ENCODE data around the gene CLIC1. TPM values are rescaled to one million over a fixed set of nuclear protein-coding genes. Genes with fewer than 3 reads are reported as not detected.

CLIC1 gene
- total RNA-seq, 1 experiment from 2014 or later, result 431 TPM

- intact Hi-C loops (cut with micrococcal nuclease; ENCODE audit: unreplicated experiment), result no loop called here
- BruUV-seq (replicated peaks), result TSS peak; percentile 46
- H3K9me3 ChIP-seq (ENCODE audit: low read depth, low read length, poor library complexity, severe bottlenecking), result no peaks in the 10 kb centered on the region
- peak overlapping the region; percentile 23 for H3K27ac ChIP-seq (ENCODE audit: low read depth, low read length, poor library complexity, severe bottlenecking)
- CTCF ChIA-PET, result no interaction called here
- H3K27me3 ChIP-seq (replicated peaks; ENCODE audit: insufficient read depth, low read depth, low read length, poor library complexity), result no peaks in the 10 kb centered on the region
- DNase-seq (ENCODE audit: low spot score), result no peak
- POLR2A ChIA-PET (ENCODE audit: low non-redundant PET), result no interaction called here
- peaks cover 46% of the 10 kb centered on the region for H3K36me3 ChIP-seq (ENCODE audit: insufficient read depth, low read length, poor library complexity, severe bottlenecking)
- H3K4me3 ChIP-seq (ENCODE audit: low read depth, low read length, poor library complexity, severe bottlenecking), result no peak overlapping the region
- TF ChIP-seq, protein P1, sequence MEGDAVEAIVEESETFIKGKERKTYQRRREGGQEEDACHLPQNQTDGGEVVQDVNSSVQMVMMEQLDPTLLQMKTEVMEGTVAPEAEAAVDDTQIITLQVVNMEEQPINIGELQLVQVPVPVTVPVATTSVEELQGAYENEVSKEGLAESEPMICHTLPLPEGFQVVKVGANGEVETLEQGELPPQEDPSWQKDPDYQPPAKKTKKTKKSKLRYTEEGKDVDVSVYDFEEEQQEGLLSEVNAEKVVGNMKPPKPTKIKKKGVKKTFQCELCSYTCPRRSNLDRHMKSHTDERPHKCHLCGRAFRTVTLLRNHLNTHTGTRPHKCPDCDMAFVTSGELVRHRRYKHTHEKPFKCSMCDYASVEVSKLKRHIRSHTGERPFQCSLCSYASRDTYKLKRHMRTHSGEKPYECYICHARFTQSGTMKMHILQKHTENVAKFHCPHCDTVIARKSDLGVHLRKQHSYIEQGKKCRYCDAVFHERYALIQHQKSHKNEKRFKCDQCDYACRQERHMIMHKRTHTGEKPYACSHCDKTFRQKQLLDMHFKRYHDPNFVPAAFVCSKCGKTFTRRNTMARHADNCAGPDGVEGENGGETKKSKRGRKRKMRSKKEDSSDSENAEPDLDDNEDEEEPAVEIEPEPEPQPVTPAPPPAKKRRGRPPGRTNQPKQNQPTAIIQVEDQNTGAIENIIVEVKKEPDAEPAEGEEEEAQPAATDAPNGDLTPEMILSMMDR (conservative IDR thresholded peaks at IDR 0.05; ENCODE audit: low read depth, low read length), result no peak
- TF ChIP-seq EZH2 (IDR thresholded peaks at IDR 0.05; ENCODE audit: borderline replicate concordance, low read depth, low read length, poor library complexity, severe bottlenecking), result no peak
- H3K4me1 ChIP-seq (ENCODE audit: insufficient read depth, low read length, poor library complexity, severe bottlenecking), result no peaks in the 10 kb centered on the region
These were observed 27.9 kb upstream of the CLIC1 start for GRCh38 chr6:31764198-31764597.

DNA sequence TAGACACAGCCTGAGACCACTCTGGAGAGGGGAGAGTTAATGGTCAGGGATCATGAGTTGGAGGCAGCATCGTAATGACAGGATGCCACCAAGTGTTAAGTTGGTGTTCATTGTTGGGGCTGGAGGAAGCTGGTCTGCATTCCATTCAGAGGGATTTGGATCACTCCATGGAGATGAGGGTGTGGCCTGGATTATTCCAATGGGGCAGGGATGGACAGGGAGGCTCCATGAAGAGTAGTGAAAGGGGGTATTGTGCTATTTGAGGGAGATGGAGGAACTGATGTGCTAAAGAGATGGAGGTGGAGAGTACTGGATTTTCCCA is 27.2 kb upstream of the CLIC1 start:
- DNase-seq (ENCODE audit: low spot score), result peak; percentile 59
- ChIA-PET POLR2A (ENCODE audit: low non-redundant PET) (no interaction called here), CTCF (no interaction called here)
- Histone ChIP-seq H3K27ac (ENCODE audit: low read depth, low read length, poor library complexity, severe bottlenecking) (peak overlapping the region; percentile 57), H3K4me3 (ENCODE audit: low read depth, low read length, poor library complexity, severe bottlenecking) (no peak overlapping the region), H3K36me3 (ENCODE audit: insufficient read depth, low read length, poor library complexity, severe bottlenecking) (peaks cover 53% of the 10 kb centered on the region), H3K27me3 (replicated peaks; ENCODE audit: insufficient read depth, low read depth, low read length, poor library complexity) (no peaks in the 10 kb centered on the region), H3K9me3 (ENCODE audit: low read depth, low read length, poor library complexity, severe bottlenecking) (no peaks in the 10 kb centered on the region), H3K4me1 (ENCODE audit: insufficient read depth, low read length, poor library complexity, severe bottlenecking) (no peaks in the 10 kb centered on the region)
- TF ChIP-seq EZH2 (IDR thresholded peaks at IDR 0.05; ENCODE audit: borderline replicate concordance, low read depth, low read length, poor library complexity, severe bottlenecking), result no peak
- TF ChIP-seq, protein P1 (conservative IDR thresholded peaks at IDR 0.05; ENCODE audit: low read depth, low read length), result no peak
- BruUV-seq (replicated peaks), result no TSS peak
- intact Hi-C loops (cut with micrococcal nuclease; ENCODE audit: unreplicated experiment), result no loop called here

- no peak overlapping the region for H3K4me3 ChIP-seq (ENCODE audit: low read depth, low read length, poor library complexity, severe bottlenecking)
- no peak for DNase-seq (ENCODE audit: low spot score)
- no peak for TF ChIP-seq EZH2 (IDR thresholded peaks at IDR 0.05; ENCODE audit: borderline replicate concordance, low read depth, low read length, poor library complexity, severe bottlenecking)
- TF ChIP-seq, protein P1 (conservative IDR thresholded peaks at IDR 0.05; ENCODE audit: low read depth, low read length), result no peak
- no peaks in the 10 kb centered on the region for H3K9me3 ChIP-seq (ENCODE audit: low read depth, low read length, poor library complexity, severe bottlenecking)
- no TSS peak for BruUV-seq (replicated peaks)
- ChIA-PET CTCF (no interaction called here), POLR2A (ENCODE audit: low non-redundant PET) (no interaction called here)
- H3K36me3 ChIP-seq (ENCODE audit: insufficient read depth, low read length, poor library complexity, severe bottlenecking), result peaks cover 58% of the 10 kb centered on the region
- H3K4me1 ChIP-seq (ENCODE audit: insufficient read depth, low read length, poor library complexity, severe bottlenecking), result no peaks in the 10 kb centered on the region
- peak overlapping the region; percentile 57 for H3K27ac ChIP-seq (ENCODE audit: low read depth, low read length, poor library complexity, severe bottlenecking)
- intact Hi-C loops (cut with micrococcal nuclease; ENCODE audit: unreplicated experiment), result no loop called here
- H3K27me3 ChIP-seq (replicated peaks; ENCODE audit: insufficient read depth, low read depth, low read length, poor library complexity), result no peaks in the 10 kb centered on the region
These were observed 26.7 kb upstream of the CLIC1 start for GRCh38 chr6:31762878-31763618.

Measured in A673 (cell line).